MM.1S (cell line): Measurements from ENCODE around the gene NPEPPS.
"Not testable (repeated sequence)": the region's sequence is repeated elsewhere in the genome, so short reads cannot be mapped to it uniquely, and the experiment has no call there.

Experiments
- CTCF ChIP-seq: fragments of 300-600 bp; sonication (generic); IDR thresholded peaks from 2 replicates; pipeline ENCODE4 v1.5.1; 2016; ENCODE audit warnings: antibody characterized with exemption, low read length, mixed read lengths
- EZH2phosphoT487 ChIP-seq: fragments of 300-600 bp; sonication (generic); IDR thresholded peaks from 2 replicates; pipeline ENCODE4 v1.6.1; 2018; ENCODE audit warnings: antibody characterized with exemption, low read length

GRCh38 chr17:47499074-47499473 lies 31.8 kb upstream of the NPEPPS start:
- TF ChIP-seq CTCF, EZH2phosphoT487: not testable (repeated sequence)
